ENCODE data around the gene BMERB1.
"Not testable (repeated sequence)": the region's sequence is repeated elsewhere in the genome, so short reads cannot be mapped to it uniquely, and the experiment has no call there.

Gene BMERB1

DNA sequence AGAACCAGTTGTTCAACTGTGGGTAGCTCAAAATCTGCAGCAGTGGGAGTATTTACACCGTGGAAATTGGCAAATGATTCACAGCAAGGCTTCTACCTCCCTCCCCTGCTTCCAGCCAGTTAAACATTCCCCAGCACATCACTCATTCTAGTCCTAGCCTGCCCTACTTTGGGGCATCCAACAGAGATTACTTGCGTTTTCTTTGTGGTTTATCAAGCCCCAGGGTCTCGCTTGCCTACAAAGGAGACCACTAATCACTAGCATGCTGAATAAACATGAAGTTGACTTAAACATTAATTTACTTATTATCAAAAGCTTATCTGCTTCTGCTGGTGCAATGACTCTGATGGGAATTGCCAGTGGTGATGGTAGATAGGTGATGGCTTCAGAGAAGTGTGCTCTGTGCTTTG is 114.1 kb downstream of the BMERB1 start:
- WGBS, 2 experiments = 79 to 87% methylated on average over 3 of the region's 3 CpGs
- Histone ChIP-seq H3K36me3 (ENCODE audit: control insufficient read depth, insufficient read depth, low read length) (no peaks in the 10 kb centered on the region), H3K4me1 (ENCODE audit: control insufficient read depth, insufficient read depth, low read length) (peaks cover 10% of the 10 kb centered on the region)

DNA sequence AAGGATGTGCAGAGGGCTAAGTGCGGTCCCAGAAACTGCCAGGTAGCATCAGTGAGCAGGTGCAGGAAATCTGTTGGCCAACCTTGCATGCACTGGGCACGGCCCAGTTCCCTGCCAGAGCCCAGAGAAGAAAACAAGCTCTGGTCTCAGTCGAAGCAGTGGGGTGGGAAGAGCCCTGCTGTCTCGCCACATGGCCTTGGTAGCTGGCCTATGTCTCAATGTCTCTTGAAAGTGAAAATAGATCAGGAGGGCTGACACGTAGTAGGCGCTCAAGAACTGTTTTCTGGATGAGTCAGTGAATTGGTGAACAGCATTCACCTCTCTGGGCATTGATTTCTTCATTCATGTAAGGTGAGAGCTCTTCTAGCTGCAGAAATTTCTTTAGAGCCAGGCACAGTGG is 118.1 kb downstream of the BMERB1 start:
- Histone ChIP-seq H3K4me3 (ENCODE audit: insufficient read depth, low read depth, low read length) (no peak overlapping the region), H3K27ac (ENCODE audit: insufficient read depth, low read depth, low read length, poor library complexity, severe bottlenecking) (no peak overlapping the region), H3K9me3 (ENCODE audit: control insufficient read depth, low read length) (no peaks in the 10 kb centered on the region), H3K27me3 (ENCODE audit: control insufficient read depth, insufficient read depth, low read length, poor library complexity, severe bottlenecking) (no peaks in the 10 kb centered on the region), H3K36me3 (ENCODE audit: control insufficient read depth, insufficient read depth, low read length) (no peaks in the 10 kb centered on the region), H3K4me1 (ENCODE audit: control insufficient read depth, insufficient read depth, low read length) (peaks cover 10% of the 10 kb centered on the region)
- 94 to 95% methylated on average over 6 of the region's 6 CpGs for WGBS, 2 experiments

More for the DNA sequence above, 114.1 kb downstream of the BMERB1 start:
- Histone ChIP-seq H3K27ac (ENCODE audit: insufficient read depth, low read depth, low read length, poor library complexity, severe bottlenecking) (no peak overlapping the region), H3K9me3 (ENCODE audit: control insufficient read depth, low read length) (no peaks in the 10 kb centered on the region), H3K4me3 (ENCODE audit: insufficient read depth, low read depth, low read length) (no peak overlapping the region), H3K27me3 (ENCODE audit: control insufficient read depth, insufficient read depth, low read length, poor library complexity, severe bottlenecking) (no peaks in the 10 kb centered on the region)

DNA sequence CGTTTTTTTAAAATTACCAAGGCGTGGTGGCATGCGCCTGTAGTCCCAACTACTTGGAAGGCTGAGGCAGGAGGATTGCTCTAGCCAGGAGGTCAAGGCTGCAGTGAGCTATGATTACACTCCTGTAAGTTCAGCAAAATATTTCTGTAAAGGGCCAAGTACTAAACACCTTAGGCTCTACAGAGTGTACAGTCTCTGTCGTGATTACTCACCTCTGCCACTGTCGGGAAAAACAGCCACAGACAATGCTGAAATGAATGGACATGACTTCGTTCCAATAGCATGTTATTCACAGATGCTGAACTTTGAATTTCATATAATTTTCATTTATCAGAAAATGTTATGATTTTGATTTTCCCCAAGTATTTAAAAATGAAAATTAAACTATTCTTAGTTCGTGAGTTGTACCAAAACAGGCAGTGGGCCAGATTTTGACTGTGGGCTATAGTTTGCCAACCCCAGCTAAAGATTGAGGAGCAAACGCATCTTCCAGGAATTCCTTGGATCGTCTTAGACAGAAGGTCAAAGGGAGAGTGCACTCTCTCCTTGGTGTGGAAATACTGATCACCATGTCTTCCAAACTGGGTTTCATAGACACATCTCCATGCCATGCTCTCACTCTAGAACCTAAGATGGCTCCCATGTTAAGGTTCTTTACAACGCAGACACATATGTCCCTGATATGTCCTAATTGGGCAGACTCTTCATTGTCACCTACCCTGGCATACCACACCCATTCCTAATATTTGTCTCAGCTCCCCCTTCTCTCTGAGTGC is 119.1 kb downstream of the BMERB1 start:
- 93 to 94% methylated on average over 10 of the region's 10 CpGs for WGBS, 2 experiments

DNA sequence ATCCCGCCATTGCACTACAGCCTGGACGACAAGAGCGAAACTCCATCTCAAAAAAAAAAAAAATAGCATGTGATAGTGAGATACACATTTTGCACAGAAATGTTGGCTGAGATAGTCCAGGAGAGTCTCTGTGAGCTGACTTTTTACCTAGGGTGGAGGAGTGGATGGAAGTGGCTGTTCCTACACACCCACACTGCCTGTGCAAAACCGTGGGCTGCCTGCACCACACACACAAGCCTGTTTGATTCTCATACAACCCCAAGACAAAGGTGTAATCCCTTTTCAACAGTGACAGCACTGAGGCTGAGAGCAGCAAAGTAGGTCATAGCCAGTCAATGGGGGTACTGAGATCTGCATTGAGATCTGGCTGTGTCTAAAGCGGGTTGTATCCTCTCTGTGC is 121.7 kb downstream of the BMERB1 start:
- H3K9me3 ChIP-seq (ENCODE audit: control insufficient read depth, low read length) = no peaks in the 10 kb centered on the region
- WGBS, 2 experiments = 82 to 91% methylated on average over 5 of the region's 5 CpGs
- no peak overlapping the region for H3K4me3 ChIP-seq (ENCODE audit: insufficient read depth, low read depth, low read length)
- no peaks in the 10 kb centered on the region for H3K36me3 ChIP-seq (ENCODE audit: control insufficient read depth, insufficient read depth, low read length)
- peaks cover 3% of the 10 kb centered on the region for H3K4me1 ChIP-seq (ENCODE audit: control insufficient read depth, insufficient read depth, low read length)
- no peaks in the 10 kb centered on the region for H3K27me3 ChIP-seq (ENCODE audit: control insufficient read depth, insufficient read depth, low read length, poor library complexity, severe bottlenecking)
- H3K27ac ChIP-seq (ENCODE audit: insufficient read depth, low read depth, low read length, poor library complexity, severe bottlenecking) = no peak overlapping the region

More for the DNA sequence above, 119.1 kb downstream of the BMERB1 start:
- H3K27ac ChIP-seq (ENCODE audit: insufficient read depth, low read depth, low read length, poor library complexity, severe bottlenecking) = no peak overlapping the region
- H3K36me3 ChIP-seq (ENCODE audit: control insufficient read depth, insufficient read depth, low read length) = no peaks in the 10 kb centered on the region
- no peaks in the 10 kb centered on the region for H3K9me3 ChIP-seq (ENCODE audit: control insufficient read depth, low read length)
- H3K4me1 ChIP-seq (ENCODE audit: control insufficient read depth, insufficient read depth, low read length) = peaks cover 10% of the 10 kb centered on the region
- H3K27me3 ChIP-seq (ENCODE audit: control insufficient read depth, insufficient read depth, low read length, poor library complexity, severe bottlenecking) = no peaks in the 10 kb centered on the region
- H3K4me3 ChIP-seq (ENCODE audit: insufficient read depth, low read depth, low read length) = no peak overlapping the region

DNA sequence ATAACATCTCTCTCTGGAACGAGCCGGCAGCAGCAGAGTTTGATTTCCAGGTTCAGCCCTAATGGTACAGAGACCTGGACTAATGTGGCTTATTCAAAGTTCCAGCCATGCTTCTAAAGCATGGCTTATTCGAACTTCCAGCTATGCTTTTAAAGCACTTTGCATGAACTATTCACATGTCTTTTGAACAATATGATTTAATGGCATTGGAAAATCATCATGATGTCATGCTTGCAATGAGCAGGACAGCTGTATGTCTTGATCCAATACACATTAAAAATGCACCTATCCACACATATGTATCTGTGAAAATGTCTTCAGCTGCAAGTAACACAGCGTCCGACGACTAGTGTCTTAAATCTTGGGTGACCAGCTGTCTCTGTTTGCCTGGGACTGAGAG is 122.9 kb downstream of the BMERB1 start:
- WGBS, 2 experiments = 89 to 94% methylated on average over 6 of the region's 6 CpGs
- Histone ChIP-seq H3K27ac (ENCODE audit: insufficient read depth, low read depth, low read length, poor library complexity, severe bottlenecking) (no peak overlapping the region), H3K4me3 (ENCODE audit: insufficient read depth, low read depth, low read length) (no peak overlapping the region), H3K27me3 (ENCODE audit: control insufficient read depth, insufficient read depth, low read length, poor library complexity, severe bottlenecking) (no peaks in the 10 kb centered on the region), H3K4me1 (ENCODE audit: control insufficient read depth, insufficient read depth, low read length) (no peaks in the 10 kb centered on the region), H3K36me3 (ENCODE audit: control insufficient read depth, insufficient read depth, low read length) (no peaks in the 10 kb centered on the region), H3K9me3 (ENCODE audit: control insufficient read depth, low read length) (no peaks in the 10 kb centered on the region)

DNA sequence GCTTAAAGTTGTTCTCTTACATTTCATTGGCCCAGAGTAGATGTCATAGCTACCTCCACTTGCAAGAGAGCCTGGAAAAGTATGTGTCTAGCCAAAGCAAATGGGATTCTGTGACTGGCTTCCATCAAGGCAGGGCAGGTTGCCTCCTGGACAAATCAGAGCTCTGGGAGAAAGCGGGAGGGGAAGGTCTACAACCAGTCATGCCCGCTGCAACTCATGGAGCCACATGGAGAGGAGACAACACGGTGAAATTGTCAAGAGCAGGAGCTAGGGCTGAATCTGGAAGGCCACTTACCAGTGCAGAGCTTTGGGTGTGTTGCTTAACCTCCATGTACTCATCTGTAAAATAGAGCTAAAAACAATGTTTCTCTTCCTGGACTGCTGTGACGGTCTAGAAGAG is 124.8 kb downstream of the BMERB1 start:
- no peaks in the 10 kb centered on the region for H3K27me3 ChIP-seq (ENCODE audit: control insufficient read depth, insufficient read depth, low read length, poor library complexity, severe bottlenecking)
- H3K36me3 ChIP-seq (ENCODE audit: control insufficient read depth, insufficient read depth, low read length) = no peaks in the 10 kb centered on the region
- 94 to 95% methylated on average over 4 of the region's 4 CpGs for WGBS, 2 experiments
- peaks cover 7% of the 10 kb centered on the region for H3K4me1 ChIP-seq (ENCODE audit: control insufficient read depth, insufficient read depth, low read length)
- no peak overlapping the region for H3K27ac ChIP-seq (ENCODE audit: insufficient read depth, low read depth, low read length, poor library complexity, severe bottlenecking)
- H3K4me3 ChIP-seq (ENCODE audit: insufficient read depth, low read depth, low read length) = no peak overlapping the region
- no peaks in the 10 kb centered on the region for H3K9me3 ChIP-seq (ENCODE audit: control insufficient read depth, low read length)

DNA sequence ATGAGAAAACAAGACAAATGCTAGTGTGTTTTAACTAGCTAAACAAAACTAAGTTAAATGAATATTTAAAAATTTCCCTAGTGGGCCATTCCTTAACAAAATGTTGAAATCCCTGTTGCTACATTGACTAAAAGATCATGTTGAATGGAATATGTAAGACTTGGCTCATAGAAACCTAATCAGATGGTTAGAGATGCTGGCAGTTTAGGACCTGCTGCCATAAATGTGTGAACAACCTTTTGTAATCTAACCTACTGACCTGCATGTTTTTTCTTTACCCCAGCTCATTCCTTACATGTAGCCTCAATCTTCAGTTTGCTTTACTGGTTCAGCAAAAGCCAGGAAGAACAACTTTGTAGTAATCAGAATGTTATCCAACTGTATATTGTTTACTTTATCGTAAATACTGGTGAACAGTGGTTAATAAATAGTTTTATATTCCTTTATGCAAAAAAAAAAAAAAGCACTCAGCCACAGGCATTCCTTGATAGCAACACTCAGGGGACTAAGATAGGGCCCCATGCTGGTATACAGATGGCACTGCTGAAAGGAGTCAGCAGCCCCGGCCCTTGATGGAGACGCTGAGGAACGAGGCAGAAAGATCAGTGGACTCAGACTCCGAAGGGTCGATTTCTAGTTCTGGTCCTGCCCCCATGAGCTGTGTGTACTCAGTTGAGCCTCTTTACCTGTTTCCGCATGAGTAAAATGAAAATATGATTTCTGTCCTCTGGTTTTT is 130.4 kb downstream of the BMERB1 start:
- no peaks in the 10 kb centered on the region for H3K27me3 ChIP-seq (ENCODE audit: control insufficient read depth, insufficient read depth, low read length, poor library complexity, severe bottlenecking)
- no peaks in the 10 kb centered on the region for H3K36me3 ChIP-seq (ENCODE audit: control insufficient read depth, insufficient read depth, low read length)
- H3K4me3 ChIP-seq (ENCODE audit: insufficient read depth, low read depth, low read length) = no peak overlapping the region
- 70 to 76% methylated on average over 6 of the region's 7 CpGs for WGBS, 2 experiments
- H3K27ac ChIP-seq (ENCODE audit: insufficient read depth, low read depth, low read length, poor library complexity, severe bottlenecking) = no peak overlapping the region
- H3K4me1 ChIP-seq (ENCODE audit: control insufficient read depth, insufficient read depth, low read length) = peaks cover 7% of the 10 kb centered on the region
- no peaks in the 10 kb centered on the region for H3K9me3 ChIP-seq (ENCODE audit: control insufficient read depth, low read length)

DNA sequence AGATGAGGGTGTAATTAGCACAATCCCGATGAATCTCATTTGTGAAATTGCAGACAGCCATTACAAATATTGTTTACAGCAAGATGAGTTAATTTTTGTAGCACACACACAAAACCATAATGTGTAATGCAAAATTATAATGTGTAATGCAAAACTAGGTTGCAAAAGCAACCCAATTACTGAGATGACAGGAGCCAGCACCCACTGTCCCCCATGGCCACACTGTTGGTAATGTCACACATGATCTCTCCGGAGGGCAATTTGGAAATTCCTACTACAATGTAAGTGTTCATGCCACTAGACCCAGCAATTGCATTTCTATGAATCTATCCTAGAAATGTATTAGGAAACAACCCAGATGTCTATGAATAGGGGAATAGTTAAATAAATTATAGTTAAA is 131.7 kb downstream of the BMERB1 start:
- H3K27me3 ChIP-seq (ENCODE audit: control insufficient read depth, insufficient read depth, low read length, poor library complexity, severe bottlenecking) = no peaks in the 10 kb centered on the region
- no peaks in the 10 kb centered on the region for H3K9me3 ChIP-seq (ENCODE audit: control insufficient read depth, low read length)
- WGBS, 2 experiments = 84 to 97% methylated on average over 2 of the region's 2 CpGs
- no peaks in the 10 kb centered on the region for H3K36me3 ChIP-seq (ENCODE audit: control insufficient read depth, insufficient read depth, low read length)
- H3K27ac ChIP-seq (ENCODE audit: insufficient read depth, low read depth, low read length, poor library complexity, severe bottlenecking) = no peak overlapping the region
- no peak overlapping the region for H3K4me3 ChIP-seq (ENCODE audit: insufficient read depth, low read depth, low read length)
- peaks cover 7% of the 10 kb centered on the region for H3K4me1 ChIP-seq (ENCODE audit: control insufficient read depth, insufficient read depth, low read length)

DNA sequence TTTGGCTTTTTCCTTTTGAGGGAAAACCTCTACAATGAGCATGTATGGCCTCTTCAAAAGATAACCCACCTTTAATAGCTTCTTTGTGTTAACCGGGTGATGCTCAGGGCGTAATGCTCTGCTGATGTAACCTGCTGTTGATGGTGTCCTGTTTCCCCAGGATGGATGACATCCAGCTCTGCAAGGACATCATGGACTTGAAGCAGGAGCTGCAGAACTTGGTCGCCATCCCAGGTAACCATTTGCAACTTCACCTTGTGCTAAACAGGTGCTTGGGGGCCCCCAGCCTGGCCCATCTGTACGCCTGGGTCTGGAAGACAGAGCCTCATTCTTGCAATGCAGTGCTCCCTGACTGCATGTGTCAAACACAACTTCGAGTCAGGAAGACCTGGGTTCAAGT is 133.4 kb downstream of the BMERB1 start:
- no peaks in the 10 kb centered on the region for H3K27me3 ChIP-seq (ENCODE audit: control insufficient read depth, insufficient read depth, low read length, poor library complexity, severe bottlenecking)
- 92% methylated on average over 5 of the region's 5 CpGs for WGBS, 2 experiments
- no peak overlapping the region for H3K27ac ChIP-seq (ENCODE audit: insufficient read depth, low read depth, low read length, poor library complexity, severe bottlenecking)
- H3K4me1 ChIP-seq (ENCODE audit: control insufficient read depth, insufficient read depth, low read length) = peaks cover 7% of the 10 kb centered on the region
- no peaks in the 10 kb centered on the region for H3K36me3 ChIP-seq (ENCODE audit: control insufficient read depth, insufficient read depth, low read length)
- H3K9me3 ChIP-seq (ENCODE audit: control insufficient read depth, low read length) = no peaks in the 10 kb centered on the region
- no peak overlapping the region for H3K4me3 ChIP-seq (ENCODE audit: insufficient read depth, low read depth, low read length)

DNA sequence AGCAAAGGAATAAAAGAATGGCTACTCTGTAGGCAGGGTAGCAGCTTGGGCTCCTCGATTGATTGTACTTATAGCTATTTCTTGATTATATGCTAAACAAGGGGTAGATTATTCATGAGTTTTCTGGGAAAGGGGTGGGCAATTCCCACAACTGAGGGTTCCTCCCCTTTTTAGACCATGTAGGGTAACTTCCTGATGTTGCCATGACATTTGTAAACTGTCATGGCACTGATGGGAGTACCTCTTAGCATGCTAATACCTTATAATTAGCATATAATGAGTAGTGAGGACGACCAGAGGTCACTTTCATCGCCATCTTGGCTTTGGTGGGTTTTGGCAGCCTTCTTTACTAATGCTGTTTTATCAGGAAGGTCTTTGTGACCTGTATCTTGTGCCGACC is 136.3 kb downstream of the BMERB1 start:
- H3K4me3 ChIP-seq (ENCODE audit: insufficient read depth, low read depth, low read length); H3K36me3 ChIP-seq (ENCODE audit: control insufficient read depth, insufficient read depth, low read length); H3K9me3 ChIP-seq (ENCODE audit: control insufficient read depth, low read length); H3K4me1 ChIP-seq (ENCODE audit: control insufficient read depth, insufficient read depth, low read length); H3K27me3 ChIP-seq (ENCODE audit: control insufficient read depth, insufficient read depth, low read length, poor library complexity, severe bottlenecking); H3K27ac ChIP-seq (ENCODE audit: insufficient read depth, low read depth, low read length, poor library complexity, severe bottlenecking): not testable (repeated sequence)
- 91 to 93% methylated on average over 4 of the region's 4 CpGs for WGBS, 2 experiments
